Measurements from ENCODE around the gene EXOC2.
A peak's percentile ranks its signal among the peaks of the same experiment; 100 is the strongest.
"Not testable (repeated sequence)": the region's sequence is repeated elsewhere in the genome, so short reads cannot be mapped to it uniquely, and the experiment has no call there.

Gene EXOC2

GRCh38 chr6:633611-634010, 59.3 kb downstream of the EXOC2 start:
- no peak for DNase-seq (ENCODE audit: low read depth in 1 of 2, low spot score in 1 of 2)

GRCh38 chr6:628766-629165, 64.2 kb downstream of the EXOC2 start:
- DNase-seq (ENCODE audit: low read depth in 1 of 2, low spot score in 1 of 2) = no peak

- DNase-seq (ENCODE audit: low read depth in 1 of 2, low spot score in 1 of 2) = no peak
Observed at GRCh38 chr6:626236-626635, 66.7 kb downstream of the EXOC2 start.

GRCh38 chr6:624979-625378, 68.0 kb downstream of the EXOC2 start:
- DNase-seq (ENCODE audit: low read depth in 1 of 2, low spot score in 1 of 2) = no peak

DNA sequence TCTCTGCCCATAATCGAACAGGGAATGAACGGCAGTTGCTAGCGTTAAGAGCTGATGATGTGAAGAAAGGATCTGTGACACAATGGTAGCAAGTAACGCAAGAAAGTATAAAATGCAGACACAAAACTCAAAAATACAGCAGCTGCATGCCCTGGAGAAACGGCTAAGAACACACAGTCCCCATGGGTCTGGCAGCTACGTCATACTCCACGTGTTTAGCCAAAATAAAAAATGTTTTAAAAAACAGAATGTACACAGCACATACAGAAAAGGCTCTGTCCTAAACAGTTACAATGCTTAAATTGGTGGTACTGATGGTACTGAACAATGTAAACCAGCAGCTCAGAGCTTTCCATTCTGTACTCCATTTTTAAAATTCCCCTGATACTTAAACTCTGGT, 70.5 kb downstream of the EXOC2 start:
- DNase-seq (ENCODE audit: low read depth in 1 of 2, low spot score in 1 of 2) = no peak

GRCh38 chr6:621931-622330, 71.0 kb downstream of the EXOC2 start:
- no peak for DNase-seq (ENCODE audit: low read depth in 1 of 2, low spot score in 1 of 2)

GRCh38 chr6:620950-621349, 72.0 kb downstream of the EXOC2 start:
- no peak for DNase-seq (ENCODE audit: low read depth in 1 of 2, low spot score in 1 of 2)

- no peak for DNase-seq (ENCODE audit: low read depth in 1 of 2, low spot score in 1 of 2)
Observed at GRCh38 chr6:620166-620565, 72.8 kb downstream of the EXOC2 start.

DNA sequence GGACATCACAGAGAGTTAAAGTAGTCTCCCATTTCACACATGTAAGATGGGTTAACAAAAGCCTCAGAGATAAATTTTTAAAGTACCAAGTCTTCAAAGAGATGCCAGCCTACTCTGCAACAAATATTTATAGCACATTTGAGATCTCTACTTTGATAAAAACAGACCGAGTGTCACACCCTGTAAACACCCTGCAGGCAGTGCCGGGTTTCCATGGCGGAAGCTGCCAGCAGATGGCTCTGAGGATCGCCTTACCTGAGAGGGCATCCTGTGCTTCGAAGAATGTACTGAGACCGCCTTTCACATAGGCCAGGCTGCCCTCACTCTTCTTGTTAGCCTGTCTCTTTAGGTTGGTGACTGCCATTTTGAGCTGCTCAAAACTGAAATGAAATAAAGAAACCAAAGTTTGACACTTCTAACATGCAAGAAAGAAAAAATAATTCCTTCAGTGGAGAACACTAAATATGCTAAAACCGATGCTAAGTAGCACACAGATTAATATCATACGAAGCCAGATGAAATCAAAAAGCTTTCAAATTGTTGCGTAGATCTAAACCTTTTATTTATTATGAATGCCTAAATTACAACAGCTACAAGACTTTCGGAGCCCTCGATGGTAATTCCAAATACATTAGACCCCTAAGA, 75.4 kb downstream of the EXOC2 start:
- DNase-seq (ENCODE audit: low read depth in 1 of 2, low spot score in 1 of 2) = no peak

DNA sequence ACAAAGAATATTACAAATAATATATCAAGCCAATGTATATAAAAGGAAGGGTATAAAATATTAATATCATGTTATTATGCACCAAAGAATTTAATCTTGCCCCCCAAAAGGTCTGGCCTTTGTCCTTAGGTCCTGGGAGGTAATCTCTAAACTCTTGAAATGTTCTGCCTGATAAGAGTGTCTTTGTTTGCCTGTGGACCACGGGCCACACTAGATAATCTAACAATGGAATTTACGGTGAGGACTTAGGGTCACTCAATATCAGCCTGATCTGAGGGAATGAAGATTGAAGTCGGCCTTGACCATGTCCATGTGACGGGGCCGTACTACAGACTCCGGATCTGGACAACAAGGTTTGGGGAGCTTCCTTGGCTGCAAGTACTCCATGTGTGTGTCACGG, 79.0 kb downstream of the EXOC2 start:
- DNase-seq (ENCODE audit: low read depth in 1 of 2, low spot score in 1 of 2) = no peak

DNA sequence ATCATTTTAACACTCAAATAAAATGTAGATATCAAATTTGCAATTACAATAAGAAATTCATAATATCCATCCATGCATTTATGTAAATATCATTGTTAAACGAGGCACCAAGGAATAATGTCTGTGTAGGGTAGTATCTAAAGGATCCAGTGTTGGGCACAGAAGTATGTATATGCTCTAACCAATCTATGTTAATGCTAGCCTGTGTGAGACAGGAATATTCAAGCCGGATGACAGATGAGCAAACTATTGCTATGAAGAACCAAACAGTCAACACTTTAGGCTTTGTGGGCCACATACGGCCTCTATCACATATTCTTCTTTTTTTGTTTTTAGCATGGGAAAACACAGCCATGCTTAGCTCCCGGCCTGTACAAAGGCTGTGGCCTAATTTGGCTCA, 81.0 kb downstream of the EXOC2 start:
- DNase-seq (ENCODE audit: low read depth in 1 of 2, low spot score in 1 of 2) = no peak

- DNase-seq (ENCODE audit: low read depth in 1 of 2, low spot score in 1 of 2) = no peak
Observed at GRCh38 chr6:610882-611281, 82.1 kb downstream of the EXOC2 start.

GRCh38 chr6:609905-610304, 83.0 kb downstream of the EXOC2 start:
- DNase-seq (ENCODE audit: low read depth in 1 of 2, low spot score in 1 of 2) = no peak

GRCh38 chr6:606829-607379, 86.0 kb downstream of the EXOC2 start:
- no peak for DNase-seq (ENCODE audit: low read depth in 1 of 2, low spot score in 1 of 2)

DNA sequence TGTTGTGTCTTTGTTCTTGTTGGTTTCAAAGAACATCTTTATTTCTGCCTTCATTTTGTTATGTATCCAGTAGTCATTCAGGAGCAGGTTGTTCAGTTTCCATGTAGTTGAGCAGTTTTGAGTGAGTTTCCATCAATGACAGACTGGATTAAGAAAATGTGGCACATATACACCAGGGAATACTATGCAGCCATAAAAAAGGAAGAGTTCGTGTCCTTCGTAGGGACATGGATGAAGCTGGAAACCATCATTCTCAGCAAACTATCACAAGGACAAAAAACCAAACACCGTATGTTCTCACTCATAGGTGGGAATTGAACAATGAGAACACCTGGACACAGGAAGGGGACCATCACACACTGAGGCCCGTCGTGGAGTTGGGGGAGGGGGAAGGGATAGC, 87.0 kb downstream of the EXOC2 start:
- not testable (repeated sequence) for DNase-seq (ENCODE audit: low read depth in 1 of 2, low spot score in 1 of 2)

DNA sequence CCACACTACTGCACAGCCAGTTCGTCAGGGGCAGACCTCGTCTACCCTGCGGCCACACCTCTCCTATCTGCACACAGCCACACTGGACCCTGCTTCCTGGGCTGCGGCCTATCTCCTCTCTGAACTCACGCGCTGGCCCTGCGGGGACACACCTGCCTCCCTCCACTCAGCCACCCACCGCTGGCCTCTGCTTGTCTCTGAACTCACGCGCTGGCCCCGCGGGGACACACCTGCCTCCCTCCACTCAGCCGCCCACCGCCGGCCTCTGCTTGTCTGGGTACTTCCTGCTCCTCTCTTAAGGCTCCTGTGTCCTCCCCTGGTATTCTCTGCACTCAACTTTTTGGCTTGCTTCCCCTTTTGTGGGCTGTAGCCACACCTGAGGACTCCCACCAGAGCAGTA, 88.4 kb downstream of the EXOC2 start:
- no peak for DNase-seq (ENCODE audit: low read depth in 1 of 2, low spot score in 1 of 2)

GRCh38 chr6:603265-603664, 89.7 kb downstream of the EXOC2 start:
- no peak for DNase-seq (ENCODE audit: low read depth in 1 of 2, low spot score in 1 of 2)

GRCh38 chr6:599576-600448, 93.1 kb downstream of the EXOC2 start:
- DNase-seq (ENCODE audit: low read depth in 1 of 2, low spot score in 1 of 2) = no peak

GRCh38 chr6:593907-594212, 99.1 kb downstream of the EXOC2 start:
- no peak for DNase-seq (ENCODE audit: low read depth in 1 of 2, low spot score in 1 of 2)

- DNase-seq (ENCODE audit: low read depth in 1 of 2, low spot score in 1 of 2) = peak in 1 of 2 donors; percentile 30
Observed at GRCh38 chr6:593139-593906, 99.6 kb downstream of the EXOC2 start.

GRCh38 chr6:589090-589489, 103.8 kb downstream of the EXOC2 start:
- no peak for DNase-seq (ENCODE audit: low read depth in 1 of 2, low spot score in 1 of 2)

- no peak for DNase-seq (ENCODE audit: low read depth in 1 of 2, low spot score in 1 of 2)
Observed at GRCh38 chr6:586553-586952, 106.4 kb downstream of the EXOC2 start.

Measured in activated T-helper 1 cell treated with anti-CD3 and anti-CD28 coated beads, Interleukin-2, amount 50 U/mL, for 16 hours (primary cell).